HEK293 (cell line): ENCODE results near the gene DPYSL4.
A peak's percentile ranks its signal among the peaks of the same experiment; 100 is the strongest.

Source experiments
- CTCF ChIA-PET: fragments of 350-600 bp; formaldehyde crosslinking; extraction: SDS; loops from one replicate; lab custom pipeline; 2021; ENCODE audit warnings: antibody characterized with exemption; lab: Yijun Ruan, JAX
- POLR2A ChIA-PET: fragments of 300-600 bp; formaldehyde crosslinking; extraction: SDS; loops from one replicate; lab custom pipeline; 2020; ENCODE audit warnings: antibody characterized with exemption, inconsistent platforms; lab: Yijun Ruan, JAX
- H3K27ac ChIP-seq: fragments of 200-500 bp; sonication (Bioruptor generic); 2 replicates; pipeline ENCODE4 v1.5.1; 2014; ENCODE audit warnings: low read depth, low read length, control low read depth, inconsistent platforms; ENCODE audit errors: extremely low read depth
- H3K36me3 ChIP-seq, 2 experiments: fragments of 200-500 bp in 1 of 2; sonication (Bioruptor generic) in 1 of 2; 1 replicate in 1 of 2; 2 replicates in 1 of 2; pipeline ENCODE4 v1.5.1; 2014 to 2017; ENCODE audit warnings: inconsistent platforms in 2 of 2, low read length in 2 of 2; ENCODE audit not compliant: control insufficient read depth in 2 of 2, insufficient read depth in 1 of 2
- H3K4me1 ChIP-seq: fragments of 200-500 bp; sonication (Bioruptor generic); 2 replicates; pipeline ENCODE4 v1.5.1; 2014; ENCODE audit warnings: mild to moderate bottlenecking, low read length, inconsistent platforms; ENCODE audit not compliant: control insufficient read depth, insufficient read depth
- H3K4me3 ChIP-seq: 2 replicates; pipeline ENCODE4 v1.5.1; 2011; ENCODE audit warnings: low read depth, mild to moderate bottlenecking, control low read depth, low read length, moderate library complexity
- H3K9me3 ChIP-seq: fragments of 200-500 bp; sonication (Bioruptor generic); 2 replicates; pipeline ENCODE4 v1.5.1; 2014; ENCODE audit warnings: low read depth, low read length, inconsistent platforms; ENCODE audit not compliant: control insufficient read depth, insufficient read depth
- KLF1 ChIP-seq: fragments of 450-650 bp; formaldehyde crosslinking; IDR thresholded peaks from 2 replicates; pipeline ENCODE4 v1.5.1; 2016; ENCODE audit warnings: missing biosample characterization, missing genetic modification characterization
- OVOL3 ChIP-seq: fragments of 450-650 bp; formaldehyde crosslinking; IDR thresholded peaks from 2 replicates; pipeline ENCODE4 v1.5.1; 2016; ENCODE audit warnings: missing biosample characterization, missing genetic modification characterization
- SP7 ChIP-seq: fragments of 450-650 bp; formaldehyde crosslinking; IDR thresholded peaks from 2 replicates; pipeline ENCODE4 v1.5.1; 2016; ENCODE audit warnings: missing biosample characterization, missing genetic modification characterization
- TCF7L2 ChIP-seq: IDR thresholded peaks from 2 replicates; pipeline ENCODE4 v1.6.1; 2011; ENCODE audit warnings: low read depth, mild to moderate bottlenecking, inconsistent platforms, low read length, moderate library complexity, borderline replicate concordance
- ZBTB17 ChIP-seq: fragments of 450-650 bp; formaldehyde crosslinking; IDR thresholded peaks from 2 replicates; pipeline ENCODE4 v1.5.1; 2016; ENCODE audit warnings: missing biosample characterization, missing genetic modification characterization
- ZIC2 ChIP-seq: fragments of 450-650 bp; formaldehyde crosslinking; IDR thresholded peaks from 2 replicates; pipeline ENCODE4 v1.5.1; 2016; ENCODE audit warnings: missing biosample characterization, missing genetic modification characterization
- ZNF335 ChIP-seq: fragments of 450-650 bp; formaldehyde crosslinking; conservative IDR thresholded peaks from 2 replicates; pipeline ENCODE4 v1.5.1; 2016; ENCODE audit warnings: missing biosample characterization, missing genetic modification characterization
- ZNF341 ChIP-seq: fragments of 450-650 bp; formaldehyde crosslinking; IDR thresholded peaks from 2 replicates; pipeline ENCODE4; 2016; ENCODE audit warnings: low read depth, missing biosample characterization, missing genetic modification characterization
- ZNF426 ChIP-seq: fragments of 450-650 bp; formaldehyde crosslinking; IDR thresholded peaks from 2 replicates; pipeline ENCODE4 v1.5.1; 2017; ENCODE audit warnings: missing biosample characterization, missing genetic modification characterization, mild to moderate bottlenecking, inconsistent platforms, moderate library complexity
- ZNF518A ChIP-seq: fragments of 450-650 bp; formaldehyde crosslinking; conservative IDR thresholded peaks from 2 replicates; pipeline ENCODE4 v1.5.1; 2016; ENCODE audit warnings: low read depth, missing biosample characterization, missing genetic modification characterization
- ZNF548 ChIP-seq: fragments of 450-650 bp; formaldehyde crosslinking; IDR thresholded peaks from 2 replicates; pipeline ENCODE4 v1.5.1; 2016; ENCODE audit warnings: missing biosample characterization, missing genetic modification characterization
- ZNF555 ChIP-seq: fragments of 450-650 bp; formaldehyde crosslinking; conservative IDR thresholded peaks from 2 replicates; pipeline ENCODE4 v1.5.1; 2017; ENCODE audit warnings: missing biosample characterization, mild to moderate bottlenecking, missing genetic modification characterization, inconsistent platforms
- ZNF560 ChIP-seq: fragments of 450-650 bp; formaldehyde crosslinking; IDR thresholded peaks from 2 replicates; pipeline ENCODE4 v1.5.1; 2017; ENCODE audit warnings: missing biosample characterization, missing genetic modification characterization, borderline replicate concordance
- ZNF623 ChIP-seq: fragments of 450-650 bp; formaldehyde crosslinking; IDR thresholded peaks from 2 replicates; pipeline ENCODE4 v1.5.1; 2016; ENCODE audit warnings: missing biosample characterization, missing genetic modification characterization
- ZNF701 ChIP-seq: fragments of 450-650 bp; formaldehyde crosslinking; IDR thresholded peaks from 2 replicates; pipeline ENCODE4 v1.5.1; 2016; ENCODE audit warnings: missing biosample characterization, missing genetic modification characterization
- ZNF785 ChIP-seq: fragments of 450-650 bp; formaldehyde crosslinking; IDR thresholded peaks from 2 replicates; pipeline ENCODE4 v1.5.1; 2016; ENCODE audit warnings: missing biosample characterization, missing genetic modification characterization
- ZNF837 ChIP-seq: fragments of 450-650 bp; formaldehyde crosslinking; IDR thresholded peaks from 2 replicates; pipeline ENCODE4 v1.5.1; 2016; ENCODE audit warnings: missing biosample characterization, missing genetic modification characterization
- TF ChIP-seq, protein P1 (sequence below): fragments of 450-650 bp; formaldehyde crosslinking; IDR thresholded peaks from 2 replicates; pipeline ENCODE4 v1.5.1; 2016; ENCODE audit warnings: missing biosample characterization, missing genetic modification characterization
- TF ChIP-seq, protein P2 (sequence below): fragments of 450-650 bp; formaldehyde crosslinking; IDR thresholded peaks from 2 replicates; pipeline ENCODE4 v1.5.1; 2016; ENCODE audit warnings: missing biosample characterization, missing genetic modification characterization
- TF ChIP-seq, protein P3 (sequence below): fragments of 450-650 bp; IDR thresholded peaks from 2 replicates; pipeline ENCODE4 v1.5.1; 2018; ENCODE audit warnings: missing biosample characterization, mild to moderate bottlenecking, missing genetic modification characterization
- TF ChIP-seq, protein P4 (sequence below): fragments of 450-650 bp; IDR thresholded peaks from 2 replicates; pipeline ENCODE4 v1.5.1; 2018; ENCODE audit warnings: missing biosample characterization, missing genetic modification characterization

Gene DPYSL4

GRCh38 chr10:132175408-132175807 lies 11.3 kb upstream of the DPYSL4 start (continued):
- no peak for TF ChIP-seq ZNF785 (tag by site-specific recombination)
- TF ChIP-seq SP7, result no peak
- TF ChIP-seq ZNF548 (tag by site-specific recombination), result no peak
- TF ChIP-seq, protein P1, sequence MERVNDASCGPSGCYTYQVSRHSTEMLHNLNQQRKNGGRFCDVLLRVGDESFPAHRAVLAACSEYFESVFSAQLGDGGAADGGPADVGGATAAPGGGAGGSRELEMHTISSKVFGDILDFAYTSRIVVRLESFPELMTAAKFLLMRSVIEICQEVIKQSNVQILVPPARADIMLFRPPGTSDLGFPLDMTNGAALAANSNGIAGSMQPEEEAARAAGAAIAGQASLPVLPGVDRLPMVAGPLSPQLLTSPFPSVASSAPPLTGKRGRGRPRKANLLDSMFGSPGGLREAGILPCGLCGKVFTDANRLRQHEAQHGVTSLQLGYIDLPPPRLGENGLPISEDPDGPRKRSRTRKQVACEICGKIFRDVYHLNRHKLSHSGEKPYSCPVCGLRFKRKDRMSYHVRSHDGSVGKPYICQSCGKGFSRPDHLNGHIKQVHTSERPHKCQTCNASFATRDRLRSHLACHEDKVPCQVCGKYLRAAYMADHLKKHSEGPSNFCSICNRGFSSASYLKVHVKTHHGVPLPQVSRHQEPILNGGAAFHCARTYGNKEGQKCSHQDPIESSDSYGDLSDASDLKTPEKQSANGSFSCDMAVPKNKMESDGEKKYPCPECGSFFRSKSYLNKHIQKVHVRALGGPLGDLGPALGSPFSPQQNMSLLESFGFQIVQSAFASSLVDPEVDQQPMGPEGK (tag by site-specific recombination), result no peak
- TF ChIP-seq, protein P2, sequence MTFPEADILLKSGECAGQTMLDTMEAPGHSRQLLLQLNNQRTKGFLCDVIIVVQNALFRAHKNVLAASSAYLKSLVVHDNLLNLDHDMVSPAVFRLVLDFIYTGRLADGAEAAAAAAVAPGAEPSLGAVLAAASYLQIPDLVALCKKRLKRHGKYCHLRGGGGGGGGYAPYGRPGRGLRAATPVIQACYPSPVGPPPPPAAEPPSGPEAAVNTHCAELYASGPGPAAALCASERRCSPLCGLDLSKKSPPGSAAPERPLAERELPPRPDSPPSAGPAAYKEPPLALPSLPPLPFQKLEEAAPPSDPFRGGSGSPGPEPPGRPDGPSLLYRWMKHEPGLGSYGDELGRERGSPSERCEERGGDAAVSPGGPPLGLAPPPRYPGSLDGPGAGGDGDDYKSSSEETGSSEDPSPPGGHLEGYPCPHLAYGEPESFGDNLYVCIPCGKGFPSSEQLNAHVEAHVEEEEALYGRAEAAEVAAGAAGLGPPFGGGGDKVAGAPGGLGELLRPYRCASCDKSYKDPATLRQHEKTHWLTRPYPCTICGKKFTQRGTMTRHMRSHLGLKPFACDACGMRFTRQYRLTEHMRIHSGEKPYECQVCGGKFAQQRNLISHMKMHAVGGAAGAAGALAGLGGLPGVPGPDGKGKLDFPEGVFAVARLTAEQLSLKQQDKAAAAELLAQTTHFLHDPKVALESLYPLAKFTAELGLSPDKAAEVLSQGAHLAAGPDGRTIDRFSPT (tag by site-specific recombination), result no peak
- TF ChIP-seq ZNF426 (tag by site-specific recombination), result no peak

DNA sequence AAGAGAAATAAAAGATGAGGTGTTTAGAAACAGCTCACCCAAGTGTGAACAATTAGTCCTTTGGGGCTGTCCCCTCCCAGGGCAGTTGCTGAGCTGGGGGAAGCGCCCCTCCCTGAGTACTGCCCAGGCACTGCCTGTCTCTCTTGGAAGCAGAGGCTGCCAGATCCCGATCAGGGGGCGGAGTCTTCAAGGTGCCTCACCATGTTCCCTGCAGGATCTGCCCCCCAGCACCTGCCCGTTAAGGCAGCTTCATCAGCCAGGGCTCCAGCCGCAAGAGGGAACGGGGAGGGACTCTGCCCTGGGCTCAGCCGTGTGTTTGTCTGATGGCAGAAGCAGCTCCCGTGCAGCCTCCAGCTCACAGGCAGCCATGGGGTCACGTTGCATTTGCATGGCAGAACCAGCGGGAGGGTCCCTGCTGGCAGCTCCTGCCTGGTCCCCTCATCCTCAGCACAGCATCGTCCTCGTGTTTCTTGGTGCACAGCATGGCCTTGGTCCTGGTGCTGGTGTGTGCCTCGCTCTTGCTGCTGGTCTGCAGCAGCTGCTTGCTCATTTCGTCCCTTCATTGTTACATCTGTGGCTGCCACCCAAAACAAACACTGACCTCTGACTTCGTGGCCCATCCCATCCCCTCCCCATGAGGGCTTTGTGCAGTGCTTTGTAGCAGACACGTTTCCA lies 10.7 kb upstream of the DPYSL4 start:
- Histone ChIP-seq H3K27ac (no peak overlapping the region), H3K4me1 (no peaks in the 10 kb centered on the region), H3K9me3 (no peaks in the 10 kb centered on the region), H3K4me3 (no peak overlapping the region), H3K36me3 (no peaks in the 10 kb centered on the region)
- POLR2A ChIA-PET, result no interaction called here
- CTCF ChIA-PET, result interaction anchor here (1.4 kb wide), 1 partner anchor 34 kb away, joined by 3 read pairs; no protein-coding TSS in a partner anchor
- peak; percentile 94 for TF ChIP-seq ZIC2 (tag by site-specific recombination)
- TF ChIP-seq ZNF555 (tag by site-specific recombination), result no peak
- TF ChIP-seq, protein P1 (tag by site-specific recombination), result 0 out of 2 replicates have a peak, but pooled peaks have one; percentile 26
- peak; percentile 83 for TF ChIP-seq ZNF335 (tag by site-specific recombination)
- TF ChIP-seq OVOL3, result no peak
- TF ChIP-seq, protein P3, sequence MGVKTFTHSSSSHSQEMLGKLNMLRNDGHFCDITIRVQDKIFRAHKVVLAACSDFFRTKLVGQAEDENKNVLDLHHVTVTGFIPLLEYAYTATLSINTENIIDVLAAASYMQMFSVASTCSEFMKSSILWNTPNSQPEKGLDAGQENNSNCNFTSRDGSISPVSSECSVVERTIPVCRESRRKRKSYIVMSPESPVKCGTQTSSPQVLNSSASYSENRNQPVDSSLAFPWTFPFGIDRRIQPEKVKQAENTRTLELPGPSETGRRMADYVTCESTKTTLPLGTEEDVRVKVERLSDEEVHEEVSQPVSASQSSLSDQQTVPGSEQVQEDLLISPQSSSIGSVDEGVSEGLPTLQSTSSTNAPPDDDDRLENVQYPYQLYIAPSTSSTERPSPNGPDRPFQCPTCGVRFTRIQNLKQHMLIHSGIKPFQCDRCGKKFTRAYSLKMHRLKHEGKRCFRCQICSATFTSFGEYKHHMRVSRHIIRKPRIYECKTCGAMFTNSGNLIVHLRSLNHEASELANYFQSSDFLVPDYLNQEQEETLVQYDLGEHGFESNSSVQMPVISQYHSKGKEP, result peak; percentile 23; the same call in 1 of the 2 replicates
- TF ChIP-seq ZBTB17 (tag by site-specific recombination), result peak; percentile 77
- no peak for TF ChIP-seq ZNF623
- TF ChIP-seq TCF7L2, result no peak
- TF ChIP-seq SP7, result peak; percentile 35; the same call in 1 of the 2 replicates
- no peak for TF ChIP-seq ZNF518A (tag by site-specific recombination)
- TF ChIP-seq, protein P4, sequence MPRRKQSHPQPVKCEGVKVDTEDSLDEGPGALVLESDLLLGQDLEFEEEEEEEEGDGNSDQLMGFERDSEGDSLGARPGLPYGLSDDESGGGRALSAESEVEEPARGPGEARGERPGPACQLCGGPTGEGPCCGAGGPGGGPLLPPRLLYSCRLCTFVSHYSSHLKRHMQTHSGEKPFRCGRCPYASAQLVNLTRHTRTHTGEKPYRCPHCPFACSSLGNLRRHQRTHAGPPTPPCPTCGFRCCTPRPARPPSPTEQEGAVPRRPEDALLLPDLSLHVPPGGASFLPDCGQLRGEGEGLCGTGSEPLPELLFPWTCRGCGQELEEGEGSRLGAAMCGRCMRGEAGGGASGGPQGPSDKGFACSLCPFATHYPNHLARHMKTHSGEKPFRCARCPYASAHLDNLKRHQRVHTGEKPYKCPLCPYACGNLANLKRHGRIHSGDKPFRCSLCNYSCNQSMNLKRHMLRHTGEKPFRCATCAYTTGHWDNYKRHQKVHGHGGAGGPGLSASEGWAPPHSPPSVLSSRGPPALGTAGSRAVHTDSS, result no peak
- no peak for TF ChIP-seq ZNF560 (tag by site-specific recombination)
- TF ChIP-seq ZNF701, result no peak
- TF ChIP-seq ZNF341 (tag by site-specific recombination), result peak; percentile 49
- peak; percentile 47 for TF ChIP-seq KLF1
- TF ChIP-seq ZNF837 (tag by site-specific recombination), result no peak
